Measurements from ENCODE around the gene RBBP4.
"Not testable (repeated sequence)": the region's sequence is repeated elsewhere in the genome, so short reads cannot be mapped to it uniquely, and the experiment has no call there.

Gene RBBP4

GRCh38 chr1:32642292-32642827 is 8.6 kb upstream of the RBBP4 start:
- DNase-seq: not testable (repeated sequence)

- no peak for DNase-seq
These were observed 6.6 kb upstream of the RBBP4 start for GRCh38 chr1:32644426-32644825.

- DNase-seq: peak; percentile 41
These were observed 3.5 kb upstream of the RBBP4 start for GRCh38 chr1:32647308-32648134.

- DNase-seq: peak; percentile 90
These were observed 708 bp upstream of the RBBP4 start, which contains the start of gene ZBTB8OS for GRCh38 chr1:32650248-32650751. ZBTB8OS (minus strand) TSS chr1:32650550; CDS start chr1:32650529, 21 bp downstream.

GRCh38 chr1:32651461-32652073 is 559 bp downstream of the RBBP4 start:
- DNase-seq: no peak

GRCh38 chr1:32652244-32652962 is 1.4 kb downstream of the RBBP4 start:
- no peak for DNase-seq

GRCh38 chr1:32659581-32659980 is 8.6 kb downstream of the RBBP4 start:
- no peak for DNase-seq

GRCh38 chr1:32665915-32666314 is 14.9 kb downstream of the RBBP4 start:
- DNase-seq: no peak

GRCh38 chr1:32666901-32667566 is 16.0 kb downstream of the RBBP4 start:
- no peak for DNase-seq

- not testable (repeated sequence) for DNase-seq
These were observed 17.7 kb downstream of the RBBP4 start for GRCh38 chr1:32668716-32669115.

- DNase-seq: no peak
These were observed 25.9 kb downstream of the RBBP4 start for GRCh38 chr1:32676945-32677344.

GRCh38 chr1:32679993-32680392 is 29.0 kb downstream of the RBBP4 start:
- not testable (repeated sequence) for DNase-seq

GRCh38 chr1:32680642-32681041 is 29.6 kb downstream of the RBBP4 start:
- no peak for DNase-seq

- DNase-seq: no peak
These were observed 30.5 kb downstream of the RBBP4 start for GRCh38 chr1:32681509-32681908.

- no peak for DNase-seq
These were observed 31.0 kb downstream of the RBBP4 start for GRCh38 chr1:32681999-32682398.

GRCh38 chr1:32683397-32683796 is 32.4 kb downstream of the RBBP4 start:
- DNase-seq: no peak

GRCh38 chr1:32684167-32684811 is 33.3 kb downstream of the RBBP4 start:
- no peak for DNase-seq

- no peak for DNase-seq
These were observed 34.5 kb downstream of the RBBP4 start for GRCh38 chr1:32685498-32685897.

- DNase-seq: no peak
These were observed 35.4 kb downstream of the RBBP4 start for GRCh38 chr1:32686387-32686786.

- no peak for DNase-seq
These were observed 42.6 kb downstream of the RBBP4 start for GRCh38 chr1:32693455-32694174.
